Subcutaneous abdominal adipose tissue (tissue), 5 donors: ENCODE measurements around the gene SLBP.

Experiments used
- H3K27ac ChIP-seq: one replicate; pipeline ENCODE4 v1.7.0; 2013; ENCODE audit warnings: low read depth, mild to moderate bottlenecking, inconsistent platforms, low read length, moderate library complexity
- H3K27me3 ChIP-seq, 5 donors: one replicate each; pipeline ENCODE4 v1.7.0; 2013; ENCODE audit warnings: low read length in 5 of 5, inconsistent platforms in 1 of 5; ENCODE audit not compliant: control insufficient read depth in 5 of 5, insufficient read depth in 4 of 5
- H3K36me3 ChIP-seq, 5 donors: one replicate each; pipeline ENCODE4 v1.7.0; 2013; ENCODE audit warnings: low read length in 5 of 5; ENCODE audit not compliant: control insufficient read depth in 5 of 5, insufficient read depth in 5 of 5
- H3K4me1 ChIP-seq, 5 donors: one replicate each; pipeline ENCODE4 v1.7.0; 2013; ENCODE audit warnings: low read length in 5 of 5, mild to moderate bottlenecking in 3 of 5, moderate library complexity in 1 of 5; ENCODE audit not compliant: control insufficient read depth in 5 of 5, insufficient read depth in 5 of 5
- H3K4me3 ChIP-seq, 5 donors: one replicate each; pipeline ENCODE4 v1.7.0; 2013; ENCODE audit warnings: low read length in 5 of 5, low read depth in 1 of 5
- H3K9ac ChIP-seq, 5 donors: one replicate each; pipeline ENCODE4 v1.7.0; 2013; ENCODE audit warnings: low read length in 5 of 5, mild to moderate bottlenecking in 4 of 5, moderate library complexity in 3 of 5
- H3K9me3 ChIP-seq, 5 donors: one replicate each; pipeline ENCODE4 v1.7.0; 2013; ENCODE audit warnings: low read length in 5 of 5; ENCODE audit not compliant: control insufficient read depth in 5 of 5
- donor health status: healthy.
- donor health status: healthy.
- donor health status: healthy.
- donor health status: healthy.
- donor health status: healthy.

SLBP gene

DNA sequence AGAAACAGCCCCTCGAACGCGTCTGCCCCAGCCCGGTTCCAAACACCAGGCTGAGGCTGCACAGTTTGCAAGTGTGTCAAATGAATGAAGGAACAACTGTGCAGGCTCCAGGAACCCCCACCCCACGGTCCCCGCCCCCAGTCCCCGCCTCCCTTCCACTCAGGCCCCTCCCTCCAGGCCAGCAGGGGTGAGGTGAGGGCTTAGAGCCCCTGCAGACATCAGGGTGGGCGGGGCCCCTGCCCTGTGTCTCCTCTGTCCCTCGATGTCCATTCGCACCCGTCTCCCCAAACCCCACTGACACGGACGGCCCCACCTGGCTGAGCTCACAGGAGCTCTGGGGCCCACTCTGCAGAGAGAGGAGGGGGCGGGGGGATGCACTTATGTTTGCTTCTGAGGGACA is 37.7 kb upstream of the SLBP start:
- H3K27me3 ChIP-seq = peaks cover 0 to 15% (median 11%) of the 10 kb centered on the region in 5 donors
- peaks cover 0 to 16% (median 9%) of the 10 kb centered on the region in 5 donors for H3K4me1 ChIP-seq
- H3K36me3 ChIP-seq = peaks cover 0 to 4% (median 2%) of the 10 kb centered on the region in 5 donors
- H3K9me3 ChIP-seq = peaks cover 0 to 2% (median 0%) of the 10 kb centered on the region in 5 donors
- no peak overlapping the region for H3K27ac ChIP-seq
- H3K4me3 ChIP-seq = no peak overlapping the region
- no peak overlapping the region for H3K9ac ChIP-seq

DNA sequence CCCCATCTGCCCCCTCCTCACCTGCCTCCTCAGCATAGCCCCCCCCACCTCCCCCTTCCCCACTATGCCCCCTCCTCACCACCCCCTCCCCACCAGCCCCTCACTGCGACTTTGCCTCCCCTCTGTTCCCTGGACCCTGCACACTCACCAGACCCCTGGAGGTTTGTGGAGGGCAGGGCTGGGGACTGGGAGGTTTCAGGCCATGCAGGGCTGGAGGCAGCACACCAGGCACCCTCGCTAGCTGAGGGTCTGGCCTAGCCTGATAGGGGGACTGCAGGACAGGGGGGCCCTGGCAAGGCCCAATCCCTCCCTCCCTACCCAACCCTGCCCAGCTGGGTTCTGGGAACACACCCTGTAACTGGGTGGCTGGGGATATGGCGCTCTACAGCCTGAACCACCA is 37.3 kb upstream of the SLBP start:
- H3K36me3 ChIP-seq = peaks cover 0 to 9% (median 5%) of the 10 kb centered on the region in 5 donors
- no peak overlapping the region for H3K4me3 ChIP-seq
- H3K9me3 ChIP-seq = peaks cover 0 to 2% (median 0%) of the 10 kb centered on the region in 5 donors
- peaks cover 0 to 15% (median 11%) of the 10 kb centered on the region in 5 donors for H3K27me3 ChIP-seq
- no peak overlapping the region for H3K9ac ChIP-seq
- H3K27ac ChIP-seq = no peak overlapping the region
- H3K4me1 ChIP-seq = peaks cover 0 to 16% (median 9%) of the 10 kb centered on the region in 5 donors

- Histone ChIP-seq H3K27ac (no peak overlapping the region), H3K9me3 (peaks cover 0 to 2% (median 0%) of the 10 kb centered on the region in 5 donors), H3K4me3 (peak overlapping the region in 1 of 5 donors; percentile 3), H3K27me3 (peaks cover 0 to 15% (median 11%) of the 10 kb centered on the region in 5 donors), H3K4me1 (peaks cover 0 to 16% (median 9%) of the 10 kb centered on the region in 5 donors), H3K9ac (no peak overlapping the region), H3K36me3 (peaks cover 0 to 17% (median 12%) of the 10 kb centered on the region in 5 donors)
Observed at GRCh38 chr4:1748465-1748995, 36.4 kb upstream of the SLBP start.

DNA sequence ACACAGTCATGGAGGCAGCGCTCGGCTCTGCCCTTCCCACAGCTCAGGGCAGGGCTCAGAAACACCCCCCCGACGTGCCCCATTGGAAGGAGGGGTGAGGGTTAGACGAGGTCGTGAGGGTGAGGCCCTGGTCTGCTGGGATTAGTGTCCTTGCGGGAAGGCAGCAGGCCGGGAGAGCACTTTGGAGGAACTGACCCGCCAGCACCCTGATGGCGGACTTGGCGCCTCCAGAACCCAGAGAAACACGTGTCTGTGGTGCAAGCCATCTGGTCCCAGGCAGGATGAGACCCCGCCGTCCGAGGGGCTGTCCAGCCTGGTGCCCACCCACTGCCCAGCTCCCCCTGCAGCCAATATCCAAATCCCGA is 35.5 kb upstream of the SLBP start:
- Histone ChIP-seq H3K4me3 (no peak overlapping the region), H3K9ac (no peak overlapping the region), H3K27ac (no peak overlapping the region), H3K27me3 (peaks cover 0 to 14% (median 11%) of the 10 kb centered on the region in 5 donors), H3K36me3 (peaks cover 0 to 19% (median 13%) of the 10 kb centered on the region in 5 donors), H3K4me1 (peaks cover 0 to 12% (median 8%) of the 10 kb centered on the region in 5 donors), H3K9me3 (peaks cover 0 to 2% (median 0%) of the 10 kb centered on the region in 5 donors)

DNA sequence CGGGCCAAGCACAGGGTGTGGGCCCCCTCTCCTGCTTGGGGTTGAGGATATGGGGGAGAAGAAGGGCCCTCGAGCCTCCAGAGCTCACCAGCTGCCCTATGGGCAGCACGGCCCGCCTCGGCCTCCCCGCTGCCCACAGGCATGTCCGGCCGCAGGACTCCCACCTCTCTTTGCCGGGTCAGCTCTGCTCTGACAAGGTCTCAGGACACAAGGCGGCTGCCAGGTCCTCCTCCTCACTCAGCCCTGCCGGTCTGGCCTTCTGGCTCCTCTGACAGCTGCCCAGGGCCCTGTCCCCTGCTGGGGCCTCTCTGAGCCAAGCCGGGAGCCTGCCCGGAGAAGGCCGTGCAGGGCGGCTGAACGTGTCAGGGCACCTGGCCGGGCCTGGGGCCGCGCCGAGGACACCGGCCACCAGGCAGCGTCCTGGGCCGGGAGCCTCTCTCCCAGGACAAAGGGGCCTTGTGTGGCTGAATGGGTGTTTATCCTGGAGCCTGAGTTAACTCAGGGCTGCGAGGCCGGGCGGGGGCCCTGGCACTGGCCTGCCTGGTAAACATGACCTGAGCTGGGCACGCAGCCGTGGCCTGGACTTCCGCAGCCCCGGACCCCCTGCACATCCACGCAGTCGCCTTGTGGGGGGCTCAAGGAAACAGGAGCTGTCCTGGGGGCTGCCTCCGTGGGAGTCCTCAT is 34.9 kb upstream of the SLBP start:
- Histone ChIP-seq H3K4me3 (no peak overlapping the region), H3K4me1 (peaks cover 0 to 7% (median 6%) of the 10 kb centered on the region in 5 donors), H3K36me3 (peaks cover 0 to 23% (median 16%) of the 10 kb centered on the region in 5 donors), H3K9me3 (peaks cover 0 to 2% (median 0%) of the 10 kb centered on the region in 5 donors), H3K27me3 (peaks cover 0 to 11% (median 9%) of the 10 kb centered on the region in 5 donors), H3K27ac (no peak overlapping the region), H3K9ac (no peak overlapping the region)

DNA sequence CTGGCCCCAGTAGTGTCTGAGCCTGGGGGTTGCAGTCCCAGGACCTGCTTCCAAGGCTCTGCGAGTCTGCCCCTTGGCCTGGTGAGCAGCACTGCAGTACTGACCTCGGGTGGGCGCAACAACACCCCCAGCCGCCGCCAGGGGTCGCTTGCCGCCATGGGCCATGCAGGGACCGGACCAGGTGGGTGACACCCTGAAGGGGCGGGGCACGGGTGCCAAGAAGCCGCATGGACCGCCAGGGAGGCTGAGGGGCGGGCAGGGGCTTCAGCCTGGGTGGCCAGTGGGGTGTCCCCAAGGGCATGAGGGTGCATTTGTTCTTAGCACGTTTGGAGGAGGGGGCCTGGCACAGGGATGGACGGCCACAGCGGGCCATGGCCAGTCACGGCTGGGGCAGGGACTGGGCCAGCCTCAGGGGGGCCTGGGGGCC is 34.2 kb upstream of the SLBP start:
- H3K9ac ChIP-seq = no peak overlapping the region
- H3K4me3 ChIP-seq = no peak overlapping the region
- peaks cover 0 to 2% (median 0%) of the 10 kb centered on the region in 5 donors for H3K9me3 ChIP-seq
- peaks cover 0 to 31% (median 18%) of the 10 kb centered on the region in 5 donors for H3K36me3 ChIP-seq
- peaks cover 0 to 6% (median 6%) of the 10 kb centered on the region in 5 donors for H3K4me1 ChIP-seq
- H3K27me3 ChIP-seq = peaks cover 0 to 11% (median 6%) of the 10 kb centered on the region in 5 donors
- H3K27ac ChIP-seq = no peak overlapping the region

DNA sequence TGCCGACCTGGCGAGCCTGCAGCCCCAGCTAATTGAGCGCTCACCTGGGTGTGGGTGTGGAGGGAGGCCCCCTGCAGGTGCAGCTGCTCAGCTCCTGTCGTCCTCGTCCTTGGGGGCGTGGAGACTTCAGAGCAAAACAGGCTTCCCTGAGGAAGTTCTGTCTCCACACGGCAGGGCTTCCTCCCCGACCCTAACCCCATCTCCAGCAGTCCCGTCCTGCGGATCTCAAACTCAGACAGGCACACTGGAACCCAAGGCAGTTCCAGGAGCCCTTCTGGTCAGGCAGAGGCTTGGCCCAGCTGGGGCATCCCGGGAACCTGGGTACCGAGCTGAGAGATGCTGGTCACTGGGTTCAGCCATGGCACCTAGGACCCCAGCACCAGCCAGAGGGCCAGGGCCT is 33.6 kb upstream of the SLBP start:
- H3K4me1 ChIP-seq = peaks cover 0 to 9% (median 6%) of the 10 kb centered on the region in 5 donors
- peaks cover 0 to 11% (median 5%) of the 10 kb centered on the region in 5 donors for H3K27me3 ChIP-seq
- peaks cover 0 to 2% (median 0%) of the 10 kb centered on the region in 5 donors for H3K9me3 ChIP-seq
- no peak overlapping the region for H3K4me3 ChIP-seq
- H3K36me3 ChIP-seq = peaks cover 0 to 37% (median 24%) of the 10 kb centered on the region in 5 donors
- no peak overlapping the region for H3K9ac ChIP-seq
- no peak overlapping the region for H3K27ac ChIP-seq

DNA sequence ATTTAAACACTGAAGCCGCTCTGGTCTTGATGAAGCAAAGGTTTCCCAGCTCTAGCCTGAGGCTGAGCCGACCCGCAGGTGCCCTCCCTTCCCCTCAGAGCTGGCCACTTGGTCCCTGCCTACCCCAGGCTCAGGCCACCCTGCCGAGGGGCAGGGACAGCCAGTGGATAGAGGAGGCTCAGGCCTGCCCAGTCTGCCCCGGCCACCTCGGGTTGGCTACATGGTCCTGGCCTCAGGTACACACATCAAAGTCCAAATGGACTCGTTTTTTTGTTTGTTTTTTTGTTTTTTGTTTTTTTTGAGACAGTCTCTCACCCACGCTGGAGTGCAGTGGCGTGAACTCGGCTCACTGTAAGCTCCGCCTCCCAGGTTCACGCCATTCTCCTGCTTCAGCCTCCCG is 33.0 kb upstream of the SLBP start:
- no peak overlapping the region for H3K4me3 ChIP-seq
- no peak overlapping the region for H3K27ac ChIP-seq
- H3K4me1 ChIP-seq = peaks cover 0 to 14% (median 6%) of the 10 kb centered on the region in 5 donors
- peaks cover 0 to 2% (median 0%) of the 10 kb centered on the region in 5 donors for H3K9me3 ChIP-seq
- peaks cover 0 to 42% (median 26%) of the 10 kb centered on the region in 5 donors for H3K36me3 ChIP-seq
- no peak overlapping the region for H3K9ac ChIP-seq
- H3K27me3 ChIP-seq = peaks cover 0 to 11% (median 5%) of the 10 kb centered on the region in 5 donors

DNA sequence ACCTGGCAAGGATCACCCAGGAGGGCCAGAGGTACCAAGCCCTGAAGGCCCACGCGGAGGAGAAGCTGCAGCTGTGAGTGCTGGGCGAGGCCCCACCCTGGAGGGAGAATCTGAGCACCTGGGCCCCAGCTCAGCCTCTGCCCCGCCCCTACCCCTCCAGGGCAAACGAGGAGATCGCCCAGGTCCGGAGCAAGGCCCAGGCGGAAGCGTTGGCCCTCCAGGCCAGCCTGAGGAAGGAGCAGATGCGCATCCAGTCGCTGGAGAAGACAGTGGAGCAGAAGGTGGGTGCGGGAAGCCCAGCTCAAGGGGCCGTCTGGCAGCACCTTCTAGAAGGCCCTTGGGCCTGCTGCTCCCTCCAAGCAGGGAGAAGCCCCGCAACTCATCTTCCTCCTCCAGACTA is 32.4 kb upstream of the SLBP start:
- H3K4me1 ChIP-seq = peaks cover 0 to 17% (median 6%) of the 10 kb centered on the region in 5 donors
- no peak overlapping the region for H3K4me3 ChIP-seq
- no peak overlapping the region for H3K27ac ChIP-seq
- peaks cover 0 to 2% (median 0%) of the 10 kb centered on the region in 5 donors for H3K9me3 ChIP-seq
- peaks cover 0 to 11% (median 3%) of the 10 kb centered on the region in 5 donors for H3K27me3 ChIP-seq
- peaks cover 0 to 47% (median 28%) of the 10 kb centered on the region in 5 donors for H3K36me3 ChIP-seq
- H3K9ac ChIP-seq = no peak overlapping the region

- Histone ChIP-seq H3K36me3 (peaks cover 0 to 51% (median 28%) of the 10 kb centered on the region in 5 donors), H3K27ac (no peak overlapping the region), H3K9me3 (peaks cover 0 to 2% (median 0%) of the 10 kb centered on the region in 5 donors), H3K9ac (no peak overlapping the region), H3K4me1 (peaks cover 0 to 17% (median 6%) of the 10 kb centered on the region in 5 donors), H3K27me3 (peaks cover 0 to 11% (median 3%) of the 10 kb centered on the region in 5 donors), H3K4me3 (no peak overlapping the region)
Observed at GRCh38 chr4:1743975-1744374, 31.9 kb upstream of the SLBP start.
